Measurements from ENCODE around the gene HDHD5. TPM values are rescaled to one million over a fixed set of nuclear protein-coding genes. Genes with fewer than 3 reads are reported as not detected.

The HDHD5 gene
- total and polyA plus RNA-seq, 2 experiments from 2014 or later: 131 to 164 TPM

DNA sequence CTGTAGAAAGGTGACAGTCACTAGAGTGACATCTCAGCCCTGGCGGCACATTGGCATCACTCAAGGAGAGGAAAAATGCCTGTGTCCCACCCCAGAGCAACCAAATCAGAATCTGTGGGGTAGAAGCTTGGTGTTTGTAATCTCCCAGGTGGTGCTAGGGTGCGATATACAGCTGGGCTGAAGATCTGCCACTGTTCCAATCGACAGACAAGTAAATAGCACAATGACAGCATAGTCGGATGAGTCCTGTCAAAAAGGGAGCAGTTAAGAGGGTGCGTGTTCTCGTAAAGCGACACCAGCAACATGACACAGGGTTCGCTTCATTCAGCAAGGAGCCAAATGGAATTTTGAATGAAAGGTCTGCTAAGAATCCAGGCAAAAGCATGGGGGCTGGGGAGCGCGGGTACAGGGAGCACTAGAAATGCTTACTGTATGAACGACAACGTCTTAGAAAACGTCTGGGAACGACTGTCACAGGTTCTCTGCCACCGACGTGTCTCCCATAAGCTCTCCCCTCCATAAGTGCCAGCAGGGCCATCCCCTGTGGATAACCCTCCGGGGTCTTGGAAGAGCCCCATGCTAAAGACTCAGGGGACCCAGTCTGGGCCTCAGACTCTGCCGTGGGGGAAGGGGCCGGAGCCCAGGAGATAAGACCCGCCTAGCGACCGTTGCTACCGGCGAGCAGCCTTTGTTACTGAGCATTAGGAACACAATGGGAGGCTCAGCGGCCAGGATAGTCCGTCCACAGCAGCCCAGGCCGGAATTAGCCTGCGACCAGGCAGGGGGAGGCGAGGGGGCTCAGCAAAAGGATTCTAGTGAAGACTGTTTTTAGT lies 39.3 kb upstream of the HDHD5 start:
- no peak overlapping the region for H3K27ac ChIP-seq
- no peaks in the 10 kb centered on the region for H3K27me3 ChIP-seq
- peak; percentile 59 to 60 for DNase-seq (ENCODE audit: low read depth in 1 of 2, low spot score in 1 of 2)
- H3K9me3 ChIP-seq (ENCODE audit: low read depth): no peaks in the 10 kb centered on the region
- H3K36me3 ChIP-seq: no peaks in the 10 kb centered on the region
- H3K4me3 ChIP-seq: no peak overlapping the region
- peaks cover 4% of the 10 kb centered on the region for H3K4me1 ChIP-seq (ENCODE audit: low read depth)
- TF ChIP-seq, protein P1, sequence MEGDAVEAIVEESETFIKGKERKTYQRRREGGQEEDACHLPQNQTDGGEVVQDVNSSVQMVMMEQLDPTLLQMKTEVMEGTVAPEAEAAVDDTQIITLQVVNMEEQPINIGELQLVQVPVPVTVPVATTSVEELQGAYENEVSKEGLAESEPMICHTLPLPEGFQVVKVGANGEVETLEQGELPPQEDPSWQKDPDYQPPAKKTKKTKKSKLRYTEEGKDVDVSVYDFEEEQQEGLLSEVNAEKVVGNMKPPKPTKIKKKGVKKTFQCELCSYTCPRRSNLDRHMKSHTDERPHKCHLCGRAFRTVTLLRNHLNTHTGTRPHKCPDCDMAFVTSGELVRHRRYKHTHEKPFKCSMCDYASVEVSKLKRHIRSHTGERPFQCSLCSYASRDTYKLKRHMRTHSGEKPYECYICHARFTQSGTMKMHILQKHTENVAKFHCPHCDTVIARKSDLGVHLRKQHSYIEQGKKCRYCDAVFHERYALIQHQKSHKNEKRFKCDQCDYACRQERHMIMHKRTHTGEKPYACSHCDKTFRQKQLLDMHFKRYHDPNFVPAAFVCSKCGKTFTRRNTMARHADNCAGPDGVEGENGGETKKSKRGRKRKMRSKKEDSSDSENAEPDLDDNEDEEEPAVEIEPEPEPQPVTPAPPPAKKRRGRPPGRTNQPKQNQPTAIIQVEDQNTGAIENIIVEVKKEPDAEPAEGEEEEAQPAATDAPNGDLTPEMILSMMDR (IDR thresholded peaks at IDR 0.05; ENCODE audit: low read depth, low read length): no peak

DNA sequence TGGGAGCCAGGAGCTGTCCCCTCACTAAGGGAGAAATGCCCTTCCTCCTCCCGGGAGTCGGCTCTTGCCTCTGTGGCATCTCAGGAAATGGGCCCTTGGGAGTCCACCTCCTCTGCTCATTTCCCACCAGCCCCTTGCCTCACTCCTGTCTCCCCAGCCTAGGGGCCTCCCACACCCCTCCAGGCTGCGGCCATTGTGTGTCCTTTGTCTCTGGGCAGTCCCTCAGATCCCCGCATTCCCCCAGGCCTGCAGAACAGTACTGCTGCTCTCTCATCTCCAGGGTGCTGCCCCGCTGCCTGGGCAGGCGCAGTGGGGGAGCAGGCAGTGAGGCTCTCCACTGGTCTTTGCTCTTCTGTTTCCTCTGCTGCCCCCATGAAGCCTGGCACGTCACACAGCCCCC lies 35.1 kb upstream of the HDHD5 start:
- Histone ChIP-seq H3K27ac (no peak overlapping the region), H3K9me3 (ENCODE audit: low read depth) (no peaks in the 10 kb centered on the region), H3K36me3 (no peaks in the 10 kb centered on the region), H3K4me1 (ENCODE audit: low read depth) (peaks cover 4% of the 10 kb centered on the region), H3K27me3 (no peaks in the 10 kb centered on the region), H3K4me3 (no peak overlapping the region)
- no peak for DNase-seq (ENCODE audit: low read depth in 1 of 2, low spot score in 1 of 2)
- TF ChIP-seq, protein P1 (IDR thresholded peaks at IDR 0.05; ENCODE audit: low read depth, low read length): no peak

DNA sequence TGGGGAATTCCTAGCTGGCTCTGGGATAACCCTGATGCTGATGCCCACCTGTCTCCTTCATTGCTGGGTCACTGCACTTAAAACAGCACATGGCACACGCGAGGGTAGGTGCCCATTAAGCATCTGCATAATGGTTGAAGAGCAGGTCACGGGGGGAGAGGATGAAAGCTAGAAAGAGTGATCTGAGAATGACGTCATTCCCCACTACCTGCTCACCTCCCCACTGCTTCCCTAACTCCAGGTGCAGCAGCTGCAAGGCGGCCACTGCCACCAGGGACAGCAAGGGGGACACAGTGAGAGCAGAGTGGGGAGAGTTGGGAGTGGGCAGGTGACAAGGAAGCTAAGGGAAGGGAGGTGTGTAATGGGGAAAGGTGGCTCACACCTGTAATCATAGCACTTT lies 33.1 kb upstream of the HDHD5 start:
- Histone ChIP-seq H3K4me3 (no peak overlapping the region), H3K9me3 (ENCODE audit: low read depth) (no peaks in the 10 kb centered on the region), H3K27ac (no peak overlapping the region), H3K27me3 (no peaks in the 10 kb centered on the region), H3K36me3 (no peaks in the 10 kb centered on the region), H3K4me1 (ENCODE audit: low read depth) (no peaks in the 10 kb centered on the region)
- TF ChIP-seq, protein P1 (IDR thresholded peaks at IDR 0.05; ENCODE audit: low read depth, low read length): no peak
- DNase-seq (ENCODE audit: low read depth in 1 of 2, low spot score in 1 of 2): no peak

DNA sequence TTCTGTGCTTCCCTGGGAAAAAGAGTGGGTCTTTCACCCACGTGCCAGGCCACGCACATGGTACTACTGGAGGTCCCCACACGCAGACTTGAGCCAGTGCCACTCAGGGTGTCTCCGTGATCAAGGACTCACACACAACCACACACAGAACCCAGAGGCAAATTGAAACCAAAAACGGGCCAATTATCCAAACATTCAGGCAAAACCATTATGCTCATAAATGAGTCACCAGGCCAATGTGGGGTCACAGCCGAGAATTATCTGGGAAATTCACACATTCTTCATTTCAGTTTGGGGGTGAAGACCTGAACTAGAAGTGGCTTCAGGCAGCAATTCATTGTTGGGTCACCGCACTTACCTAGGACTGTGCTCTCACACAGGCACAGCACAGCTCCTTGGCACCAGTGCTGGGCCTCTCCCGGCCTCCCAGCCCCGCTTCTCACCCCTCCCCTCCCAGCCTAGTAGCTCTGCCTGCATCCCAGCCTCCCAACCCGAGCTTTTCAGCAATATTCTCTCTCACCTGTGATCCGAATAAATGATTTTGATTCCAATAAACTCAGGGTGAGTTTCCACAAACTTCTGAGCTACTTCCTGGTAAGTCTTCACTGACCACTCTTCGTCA lies 32.2 kb upstream of the HDHD5 start:
- H3K4me1 ChIP-seq (ENCODE audit: low read depth): no peaks in the 10 kb centered on the region
- H3K36me3 ChIP-seq: no peaks in the 10 kb centered on the region
- H3K27ac ChIP-seq: no peak overlapping the region
- H3K27me3 ChIP-seq: no peaks in the 10 kb centered on the region
- H3K4me3 ChIP-seq: no peak overlapping the region
- no peaks in the 10 kb centered on the region for H3K9me3 ChIP-seq (ENCODE audit: low read depth)
- DNase-seq (ENCODE audit: low read depth in 1 of 2, low spot score in 1 of 2): peak in 1 of 2 donors; percentile 36
- TF ChIP-seq, protein P1 (IDR thresholded peaks at IDR 0.05; ENCODE audit: low read depth, low read length): no peak

DNA sequence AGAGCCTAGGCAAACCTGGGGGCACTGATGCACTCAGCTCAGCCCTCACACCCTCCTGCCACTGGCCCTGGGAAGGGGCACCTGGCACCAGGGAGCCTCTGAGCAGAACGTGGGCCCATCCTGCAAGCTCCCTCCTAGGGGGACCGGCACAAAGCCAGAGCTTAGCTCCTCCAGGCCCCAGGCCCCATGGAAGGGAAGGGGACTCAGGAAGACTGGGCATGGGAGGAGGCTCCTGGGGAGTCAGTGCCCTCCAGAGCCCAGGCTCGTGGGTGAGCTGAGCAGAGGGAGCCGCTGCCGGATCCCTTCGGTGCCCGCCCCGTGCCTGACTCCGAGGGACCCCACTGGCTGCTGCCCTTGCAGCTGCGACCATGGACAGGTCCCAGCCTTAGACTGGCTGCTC lies 31.6 kb upstream of the HDHD5 start:
- TF ChIP-seq, protein P1 (IDR thresholded peaks at IDR 0.05; ENCODE audit: low read depth, low read length): no peak
- Histone ChIP-seq H3K9me3 (ENCODE audit: low read depth) (no peaks in the 10 kb centered on the region), H3K36me3 (no peaks in the 10 kb centered on the region), H3K4me1 (ENCODE audit: low read depth) (no peaks in the 10 kb centered on the region), H3K27me3 (no peaks in the 10 kb centered on the region), H3K4me3 (no peak overlapping the region), H3K27ac (no peak overlapping the region)
- DNase-seq (ENCODE audit: low read depth in 1 of 2, low spot score in 1 of 2): peak in 1 of 2 donors; percentile 15
